Activated CD4-positive, alpha-beta T cell treated with anti-CD3 and anti-CD28 coated beads, Interleukin-2, amount 50 U/mL, for 48 hours (primary cell): ENCODE results near the gene CLSTN2.
"Not testable (repeated sequence)": the region's sequence is repeated elsewhere in the genome, so short reads cannot be mapped to it uniquely, and the experiment has no call there.

ENCODE experiments used
- DNase-seq, 2 experiments: peaks; one replicate each; pipeline ENCODE4 v3.0.0-alpha.2; 2020

The CLSTN2 gene

GRCh38 chr3:140395134-140396075, 460.4 kb downstream of the CLSTN2 start:
- no peak for DNase-seq

- no peak for DNase-seq
These were observed 461.1 kb downstream of the CLSTN2 start for GRCh38 chr3:140396110-140396509.

DNA sequence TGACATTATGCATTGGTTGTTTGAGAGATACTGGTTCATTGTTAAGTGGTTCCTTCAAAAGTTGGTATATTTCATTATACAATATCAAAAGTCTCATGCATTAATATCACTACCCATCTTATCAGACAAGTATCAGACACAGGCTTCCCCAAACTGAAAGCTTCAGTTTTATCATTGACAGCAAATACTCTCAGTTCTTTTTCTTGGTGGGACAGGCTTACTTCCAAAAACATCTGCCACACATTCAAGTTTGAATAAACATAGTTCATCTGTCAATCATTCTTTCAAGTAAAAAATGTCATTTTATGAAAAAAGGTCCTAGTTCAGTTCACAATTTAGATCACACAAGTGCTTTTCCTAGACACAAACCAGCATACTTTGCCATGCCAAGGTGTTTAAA, 462.9 kb downstream of the CLSTN2 start:
- DNase-seq, result no peak

DNA sequence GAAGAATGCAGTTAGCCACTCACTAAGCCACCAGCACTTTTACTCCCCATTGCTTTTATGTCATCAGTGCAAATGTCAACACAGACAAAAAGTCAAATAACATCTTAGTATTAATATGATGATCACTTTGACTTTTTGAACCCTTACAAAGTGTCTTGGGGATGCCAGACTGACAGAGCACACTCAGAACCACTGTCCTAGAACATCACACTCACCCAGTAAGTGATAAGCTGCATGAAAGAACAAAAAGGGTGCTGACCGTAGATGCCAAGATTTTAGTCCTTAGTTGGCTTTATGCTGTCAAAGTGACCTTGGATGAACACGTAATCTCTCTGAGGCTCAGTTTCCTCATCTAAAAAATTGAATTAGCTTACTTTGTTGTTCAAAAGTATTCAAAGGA, 463.4 kb downstream of the CLSTN2 start:
- no peak for DNase-seq

DNA sequence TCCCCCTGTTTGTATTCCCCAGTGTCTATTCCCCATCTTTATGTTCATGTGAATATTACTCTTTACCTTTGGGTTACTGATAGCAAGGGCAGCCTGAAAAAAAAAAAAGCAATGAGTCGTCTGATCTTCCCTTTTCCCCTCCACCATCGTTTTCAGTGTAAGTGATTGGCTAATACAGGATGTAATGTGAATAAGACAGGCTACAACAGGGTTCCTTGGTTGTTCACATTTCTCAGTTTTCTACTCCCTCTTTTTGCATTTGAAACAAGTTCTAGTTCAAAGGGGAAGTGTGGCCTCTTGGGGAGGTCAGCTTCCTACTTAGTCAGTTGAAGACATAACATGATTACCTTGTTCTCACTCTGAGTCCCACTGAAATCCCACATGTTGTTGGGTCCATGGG, 464.9 kb downstream of the CLSTN2 start:
- no peak for DNase-seq

- DNase-seq, result no peak
These were observed 468.1 kb downstream of the CLSTN2 start for GRCh38 chr3:140403079-140403478.

GRCh38 chr3:140403608-140404007, 468.6 kb downstream of the CLSTN2 start:
- DNase-seq, result no peak

GRCh38 chr3:140406655-140407054, 471.7 kb downstream of the CLSTN2 start:
- DNase-seq, result no peak

DNA sequence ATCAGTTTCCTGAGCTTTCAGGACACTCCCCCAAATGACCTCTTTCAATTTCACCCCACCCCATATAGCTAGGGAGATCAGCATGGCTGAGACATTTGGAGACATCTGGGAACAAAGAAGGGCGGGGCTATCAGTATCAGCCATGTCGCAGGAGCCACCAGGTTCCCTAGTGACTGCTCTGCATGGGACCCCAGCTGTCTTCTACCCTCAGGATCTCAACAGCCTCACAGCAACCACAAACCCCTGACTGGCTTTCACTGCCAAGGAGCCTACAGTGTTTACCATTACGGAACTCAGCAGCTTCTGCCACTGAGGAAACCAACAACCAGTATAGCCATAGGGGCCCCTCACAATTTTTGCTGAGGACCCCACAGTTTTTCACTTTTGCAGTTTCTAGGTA, 473.3 kb downstream of the CLSTN2 start:
- no peak for DNase-seq

DNA sequence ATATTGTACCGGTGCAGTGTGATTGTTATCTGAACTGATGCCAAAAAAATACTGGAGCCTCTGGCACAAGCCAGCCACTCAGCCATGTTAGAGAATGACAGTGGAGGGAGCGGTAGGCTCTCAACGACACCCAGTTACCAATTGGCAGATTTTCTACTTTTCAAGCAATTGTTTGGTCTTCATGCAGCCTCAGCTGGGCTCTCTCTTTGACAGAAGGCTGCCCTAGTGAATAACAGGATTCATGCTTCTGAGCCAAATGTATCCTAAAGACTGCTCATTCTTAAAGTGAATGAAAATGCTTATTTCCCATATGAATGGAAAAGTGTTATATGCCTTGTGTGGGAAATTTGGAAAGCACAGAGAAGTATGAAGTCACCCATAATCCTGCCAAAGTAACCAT, 481.7 kb downstream of the CLSTN2 start:
- DNase-seq, result no peak

DNA sequence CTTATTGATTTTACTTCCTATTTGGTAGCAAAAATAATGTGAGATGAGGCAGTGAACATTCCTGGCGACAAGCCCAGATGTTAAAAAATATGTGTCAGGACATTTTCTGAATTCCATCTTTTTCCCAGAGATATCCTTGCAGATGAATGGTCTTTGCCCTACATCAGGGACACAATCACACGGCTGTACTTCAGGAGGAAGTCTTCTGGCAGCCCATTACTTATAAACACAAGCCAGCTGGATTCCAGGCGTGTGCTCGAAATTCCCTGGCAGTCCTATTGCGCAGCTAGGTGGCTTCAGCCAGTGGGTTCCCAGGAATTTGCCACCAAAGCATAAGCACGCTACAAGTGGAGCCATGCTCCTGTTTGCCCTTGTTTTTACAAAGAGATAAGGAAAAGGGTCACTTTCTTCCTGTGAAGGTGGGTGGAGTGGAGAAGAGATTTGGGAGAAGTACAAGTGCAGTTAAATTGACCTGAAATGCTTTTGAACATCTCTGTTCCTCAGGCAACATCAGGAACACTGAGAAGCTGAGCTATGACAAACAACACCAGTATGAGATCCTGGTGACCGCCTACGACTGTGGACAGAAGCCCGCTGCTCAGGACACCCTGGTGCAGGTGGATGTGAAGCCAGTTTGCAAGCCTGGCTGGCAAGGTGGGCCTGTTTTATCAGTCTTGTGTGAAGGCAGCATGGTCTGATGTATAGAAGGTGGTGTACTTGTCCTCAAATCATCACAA, 485.8 kb downstream of the CLSTN2 start:
- DNase-seq, result no peak

- DNase-seq, result no peak
These were observed 486.9 kb downstream of the CLSTN2 start for GRCh38 chr3:140421884-140422283.

DNA sequence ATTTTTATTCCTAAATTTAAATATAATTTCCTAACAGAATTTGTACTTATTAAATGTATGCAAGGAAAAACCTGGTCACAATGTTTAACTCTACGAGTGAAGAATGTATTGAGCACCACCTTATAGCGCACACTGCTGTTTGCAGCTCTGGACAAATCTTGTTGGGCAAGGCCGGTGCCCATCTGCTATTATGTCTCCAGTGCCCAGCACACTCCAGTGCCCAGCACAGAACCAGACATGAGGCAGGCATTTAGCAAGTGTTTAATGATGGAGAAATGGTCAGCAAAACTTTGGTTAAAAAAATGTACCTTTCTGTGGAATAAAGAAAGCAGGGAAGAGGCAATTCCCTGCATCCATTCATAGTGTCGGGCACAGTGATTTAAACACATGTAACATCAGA, 488.2 kb downstream of the CLSTN2 start:
- no peak for DNase-seq

GRCh38 chr3:140423574-140423973, 488.6 kb downstream of the CLSTN2 start:
- not testable (repeated sequence) for DNase-seq

DNA sequence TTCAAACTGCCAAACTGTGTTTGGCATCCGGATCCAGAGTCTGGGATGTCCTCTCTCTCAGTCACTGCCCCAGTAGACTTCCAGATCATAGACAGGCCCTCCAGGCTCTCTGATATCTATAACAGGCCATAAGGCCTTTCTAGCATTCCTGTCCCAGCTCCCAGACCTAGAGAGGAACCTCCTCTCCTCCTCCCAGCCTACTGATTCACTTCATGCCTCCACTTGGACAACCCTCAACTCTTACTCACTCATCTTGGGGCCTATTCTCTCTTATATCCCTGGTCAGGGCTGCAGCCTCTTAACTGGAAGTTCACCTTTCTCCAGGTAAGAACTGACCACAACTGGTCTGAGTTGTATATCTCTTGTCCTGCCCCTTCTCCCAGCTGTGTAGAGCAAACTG, 489.2 kb downstream of the CLSTN2 start:
- no peak for DNase-seq

GRCh38 chr3:140424726-140425125, 489.7 kb downstream of the CLSTN2 start:
- DNase-seq, result no peak

- no peak for DNase-seq
These were observed 492.8 kb downstream of the CLSTN2 start for GRCh38 chr3:140427786-140428185.

- DNase-seq, result no peak
These were observed 493.4 kb downstream of the CLSTN2 start for GRCh38 chr3:140428380-140428779.

DNA sequence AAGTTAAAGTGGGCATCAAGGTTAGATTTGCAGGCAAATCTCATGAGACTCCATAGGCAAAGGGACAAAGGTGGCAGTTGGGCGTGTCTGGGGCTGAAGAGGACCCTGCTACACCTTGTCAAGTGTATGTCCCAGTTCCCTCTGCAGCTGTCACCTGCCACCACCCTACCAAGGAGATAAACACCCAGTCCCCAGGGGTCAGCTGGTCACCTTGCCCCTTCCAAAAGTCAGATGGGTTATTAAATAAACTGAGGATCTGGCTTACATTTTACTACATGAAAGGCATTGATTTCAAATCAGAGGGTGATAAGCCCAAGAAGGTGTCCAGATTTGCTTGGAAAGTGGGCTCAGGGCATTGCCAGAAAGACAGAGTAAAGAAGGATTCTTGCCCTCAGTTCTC, 494.8 kb downstream of the CLSTN2 start:
- DNase-seq, result no peak

DNA sequence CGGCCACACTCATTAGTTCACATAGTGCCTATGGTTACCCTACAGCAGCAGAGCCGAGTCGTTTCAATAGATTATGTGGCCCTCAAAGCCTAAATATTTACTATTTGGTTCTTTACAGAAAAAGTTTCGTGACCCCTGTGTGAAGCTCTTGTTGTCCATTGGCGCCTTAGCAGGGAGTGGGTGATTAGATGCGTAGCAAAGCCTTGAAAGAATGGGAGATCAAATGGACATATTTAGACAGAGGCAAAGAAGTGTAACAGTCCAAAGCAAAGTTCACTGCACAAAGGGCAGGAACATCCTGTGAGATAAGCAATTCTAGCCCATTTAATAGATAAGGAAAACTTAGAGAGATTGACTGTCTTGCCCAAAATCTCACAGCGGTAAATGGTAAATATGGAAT, 495.5 kb downstream of the CLSTN2 start:
- no peak for DNase-seq

- no peak for DNase-seq
These were observed 497.3 kb downstream of the CLSTN2 start for GRCh38 chr3:140432229-140432669.

DNA sequence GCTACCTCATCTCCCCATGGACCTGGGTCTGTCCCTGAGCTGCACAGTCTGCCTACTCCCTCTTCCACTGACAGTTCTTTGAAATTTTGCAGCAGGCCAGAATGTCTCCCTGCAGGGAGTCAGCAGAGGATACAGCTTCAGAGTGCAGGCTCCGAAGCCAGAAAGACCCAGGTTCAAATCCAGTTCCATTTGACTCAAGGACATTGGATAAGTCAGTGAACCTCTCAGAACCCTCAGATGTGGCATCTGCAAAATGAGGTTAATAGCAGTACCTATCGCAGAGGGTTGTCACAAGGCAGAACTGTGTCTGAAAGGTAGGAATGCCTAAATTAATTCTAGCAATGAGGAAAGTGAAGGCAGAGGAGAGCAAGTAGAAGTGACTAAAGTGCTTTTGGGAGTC, 498.4 kb downstream of the CLSTN2 start:
- no peak for DNase-seq

- no peak for DNase-seq
These were observed 499.4 kb downstream of the CLSTN2 start for GRCh38 chr3:140434261-140434905.

- DNase-seq, result no peak
These were observed 501.4 kb downstream of the CLSTN2 start for GRCh38 chr3:140436421-140436820.
